NT2/D1 (cell line): Measurements from ENCODE around the gene SRRM4.

ENCODE experiments used
- SUZ12 ChIP-seq: IDR thresholded peaks from 2 replicates; pipeline ENCODE4 v1.6.1; 2011; ENCODE audit not compliant: insufficient read length, insufficient read depth; ENCODE audit errors: extremely low read depth
- YY1 ChIP-seq: IDR thresholded peaks from 2 replicates; pipeline ENCODE4 v1.6.1; 2011; ENCODE audit not compliant: insufficient read length, insufficient read depth

DNA sequence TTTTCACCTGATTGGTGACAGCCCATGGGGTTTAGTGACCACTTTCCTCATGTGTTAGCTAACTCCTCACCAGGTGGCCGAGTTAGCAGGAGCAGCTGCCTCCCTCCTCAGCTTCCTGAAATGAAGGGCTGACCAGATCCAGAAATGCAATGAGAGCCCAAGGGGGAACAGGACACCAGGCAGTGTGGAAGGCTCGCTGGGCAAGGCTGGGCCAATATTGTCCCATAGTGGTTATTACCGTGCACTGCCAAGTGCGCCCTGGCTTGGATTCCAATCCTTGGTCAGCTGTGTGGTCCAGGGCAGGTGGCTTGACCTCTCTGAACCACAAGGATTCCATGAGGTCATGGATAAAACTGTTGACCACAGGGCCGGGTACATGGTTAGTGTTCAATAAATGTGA lies 193.7 kb downstream of the SRRM4 start:
- TF ChIP-seq SUZ12 (no peak), YY1 (no peak)
